SK-N-SH (cell line): Measurements from ENCODE around the gene AGFG2.

ENCODE experiments used
- CHD2 ChIP-seq: fragments of 150-350 bp; IDR thresholded peaks from 2 replicates; pipeline ENCODE4 v1.6.1; 2018; ENCODE audit warnings: low read length; ENCODE audit not compliant: partially characterized antibody
- FOXJ3 ChIP-seq: sonication (generic); formaldehyde crosslinking; IDR thresholded peaks from 2 replicates; pipeline ENCODE4 v1.5.1; 2020; ENCODE audit warnings: mild to moderate bottlenecking, missing genetic modification reagents
- IRF3 ChIP-seq: fragments of 150-350 bp; IDR thresholded peaks from 2 replicates; pipeline ENCODE4 v1.6.1; 2016; ENCODE audit warnings: mild to moderate bottlenecking, low read depth, low read length
- TF ChIP-seq, protein P1 (sequence below): fragments of 200-600 bp; sonication (generic); IDR thresholded peaks from 2 replicates; pipeline ENCODE4 v1.6.1; 2017; ENCODE audit warnings: antibody characterized with exemption, mild to moderate bottlenecking, moderate library complexity

GRCh38 chr7:100588438-100588837 is 49.4 kb downstream of the AGFG2 start:
- no peak for TF ChIP-seq IRF3
- no peak for TF ChIP-seq CHD2
- TF ChIP-seq, protein P1, sequence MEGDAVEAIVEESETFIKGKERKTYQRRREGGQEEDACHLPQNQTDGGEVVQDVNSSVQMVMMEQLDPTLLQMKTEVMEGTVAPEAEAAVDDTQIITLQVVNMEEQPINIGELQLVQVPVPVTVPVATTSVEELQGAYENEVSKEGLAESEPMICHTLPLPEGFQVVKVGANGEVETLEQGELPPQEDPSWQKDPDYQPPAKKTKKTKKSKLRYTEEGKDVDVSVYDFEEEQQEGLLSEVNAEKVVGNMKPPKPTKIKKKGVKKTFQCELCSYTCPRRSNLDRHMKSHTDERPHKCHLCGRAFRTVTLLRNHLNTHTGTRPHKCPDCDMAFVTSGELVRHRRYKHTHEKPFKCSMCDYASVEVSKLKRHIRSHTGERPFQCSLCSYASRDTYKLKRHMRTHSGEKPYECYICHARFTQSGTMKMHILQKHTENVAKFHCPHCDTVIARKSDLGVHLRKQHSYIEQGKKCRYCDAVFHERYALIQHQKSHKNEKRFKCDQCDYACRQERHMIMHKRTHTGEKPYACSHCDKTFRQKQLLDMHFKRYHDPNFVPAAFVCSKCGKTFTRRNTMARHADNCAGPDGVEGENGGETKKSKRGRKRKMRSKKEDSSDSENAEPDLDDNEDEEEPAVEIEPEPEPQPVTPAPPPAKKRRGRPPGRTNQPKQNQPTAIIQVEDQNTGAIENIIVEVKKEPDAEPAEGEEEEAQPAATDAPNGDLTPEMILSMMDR, result peak; percentile 62
- no peak for TF ChIP-seq FOXJ3 (CRISPR knock-in tag)
